NCI-H187 treated with DMSO at 0.1 percent for 48 hours (cell line): ENCODE results near the gene MOXD1.
"Not testable (repeated sequence)": the region's sequence is repeated elsewhere in the genome, so short reads cannot be mapped to it uniquely, and the experiment has no call there.

Experiments
- DNase-seq: peaks from one replicate; lab custom pipeline; 2025; lab: John Stamatoyannopoulos, UW

Gene MOXD1

GRCh38 chr6:132282696-132283095, 118.6 kb downstream of the MOXD1 start:
- no peak for DNase-seq

GRCh38 chr6:132280436-132280835, 120.8 kb downstream of the MOXD1 start:
- DNase-seq: no peak

GRCh38 chr6:132279592-132280139, 121.6 kb downstream of the MOXD1 start:
- peak; percentile 12 for DNase-seq

GRCh38 chr6:132275066-132275970, 126.0 kb downstream of the MOXD1 start:
- no peak for DNase-seq

- DNase-seq: no peak
These were observed 128.5 kb downstream of the MOXD1 start for GRCh38 chr6:132272776-132273175.

GRCh38 chr6:132270726-132271402, 130.4 kb downstream of the MOXD1 start:
- no peak for DNase-seq

GRCh38 chr6:132268666-132269065, 132.6 kb downstream of the MOXD1 start:
- DNase-seq: not testable (repeated sequence)

GRCh38 chr6:132268209-132268608, 133.1 kb downstream of the MOXD1 start:
- no peak for DNase-seq

GRCh38 chr6:132265451-132266097, 135.7 kb downstream of the MOXD1 start:
- DNase-seq: no peak

GRCh38 chr6:132264021-132264500, 137.2 kb downstream of the MOXD1 start:
- DNase-seq: no peak

GRCh38 chr6:132261354-132261753, 139.9 kb downstream of the MOXD1 start:
- DNase-seq: no peak

- no peak for DNase-seq
These were observed 142.2 kb downstream of the MOXD1 start for GRCh38 chr6:132259070-132259469.

- DNase-seq: no peak
These were observed 143.7 kb downstream of the MOXD1 start for GRCh38 chr6:132257561-132257960.

GRCh38 chr6:132256457-132256856, 144.8 kb downstream of the MOXD1 start:
- no peak for DNase-seq

- DNase-seq: no peak
These were observed 147.4 kb downstream of the MOXD1 start for GRCh38 chr6:132253906-132254305.

- no peak for DNase-seq
These were observed 148.1 kb downstream of the MOXD1 start for GRCh38 chr6:132253211-132253610.

- no peak for DNase-seq
These were observed 149.2 kb downstream of the MOXD1 start for GRCh38 chr6:132252113-132252512.

- DNase-seq: no peak
These were observed 149.6 kb downstream of the MOXD1 start for GRCh38 chr6:132251711-132252110.

- DNase-seq: no peak
These were observed 153.7 kb downstream of the MOXD1 start for GRCh38 chr6:132247381-132248159.

GRCh38 chr6:132246632-132247270, 154.5 kb downstream of the MOXD1 start:
- no peak for DNase-seq

GRCh38 chr6:132246120-132246617, 155.1 kb downstream of the MOXD1 start:
- DNase-seq: no peak
